ENCODE data around the gene TTC17.
A peak's percentile ranks its signal among the peaks of the same experiment; 100 is the strongest.

Gene TTC17

GRCh38 chr11:43360361-43361032 lies 1.8 kb downstream of the TTC17 start:
- intact Hi-C loops (cut with micrococcal nuclease): no loop called here
- peak overlapping the region; percentile 98 for H3K4me3 Mint-ChIP-seq
- peaks cover 24% of the 10 kb centered on the region for H3K36me3 Mint-ChIP-seq (ENCODE audit: low read depth)
- peak overlapping the region; percentile 98 for H3K27ac Mint-ChIP-seq
- peaks cover 32% of the 10 kb centered on the region for H3K4me1 Mint-ChIP-seq (ENCODE audit: low read depth)
- H3K27me3 Mint-ChIP-seq: peaks cover 2% of the 10 kb centered on the region
- no peaks in the 10 kb centered on the region for H3K9me3 Mint-ChIP-seq

GRCh38 chr11:43366677-43367076 lies 8.0 kb downstream of the TTC17 start:
- H3K4me1 Mint-ChIP-seq (ENCODE audit: low read depth): peaks cover 32% of the 10 kb centered on the region
- H3K36me3 Mint-ChIP-seq (ENCODE audit: low read depth): peaks cover 43% of the 10 kb centered on the region
- no peaks in the 10 kb centered on the region for H3K27me3 Mint-ChIP-seq
- peak overlapping the region; percentile 37 for H3K27ac Mint-ChIP-seq
- H3K4me3 Mint-ChIP-seq: no peak overlapping the region
- H3K9me3 Mint-ChIP-seq: no peaks in the 10 kb centered on the region
- intact Hi-C loops (cut with micrococcal nuclease): no loop called here

GRCh38 chr11:43367382-43368178 lies 8.9 kb downstream of the TTC17 start:
- H3K27me3 Mint-ChIP-seq: no peaks in the 10 kb centered on the region
- H3K27ac Mint-ChIP-seq: no peak overlapping the region
- H3K36me3 Mint-ChIP-seq (ENCODE audit: low read depth): peaks cover 47% of the 10 kb centered on the region
- H3K4me3 Mint-ChIP-seq: no peak overlapping the region
- no peaks in the 10 kb centered on the region for H3K9me3 Mint-ChIP-seq
- intact Hi-C loops (cut with micrococcal nuclease): no loop called here
- peaks cover 32% of the 10 kb centered on the region for H3K4me1 Mint-ChIP-seq (ENCODE audit: low read depth)

- no peak overlapping the region for H3K27ac Mint-ChIP-seq
- intact Hi-C loops (cut with micrococcal nuclease): no loop called here
- no peaks in the 10 kb centered on the region for H3K4me1 Mint-ChIP-seq (ENCODE audit: low read depth)
- H3K36me3 Mint-ChIP-seq (ENCODE audit: low read depth): peaks cover 38% of the 10 kb centered on the region
- H3K9me3 Mint-ChIP-seq: no peaks in the 10 kb centered on the region
- no peaks in the 10 kb centered on the region for H3K27me3 Mint-ChIP-seq
- no peak overlapping the region for H3K4me3 Mint-ChIP-seq
Measured at GRCh38 chr11:43376065-43376464, 17.3 kb downstream of the TTC17 start.

- intact Hi-C loops (cut with micrococcal nuclease): no loop called here
- Mint-ChIP-seq H3K27me3 (no peaks in the 10 kb centered on the region), H3K36me3 (ENCODE audit: low read depth) (peaks cover 36% of the 10 kb centered on the region)
Measured at GRCh38 chr11:43376594-43376993, 17.9 kb downstream of the TTC17 start.

GRCh38 chr11:43377389-43377788 lies 18.7 kb downstream of the TTC17 start:
- peaks cover 37% of the 10 kb centered on the region for H3K36me3 Mint-ChIP-seq (ENCODE audit: low read depth)
- H3K27me3 Mint-ChIP-seq: no peaks in the 10 kb centered on the region

More at GRCh38 chr11:43376594-43376993, 17.9 kb downstream of the TTC17 start:
- Mint-ChIP-seq H3K4me1 (ENCODE audit: low read depth) (no peaks in the 10 kb centered on the region), H3K4me3 (no peak overlapping the region), H3K9me3 (no peaks in the 10 kb centered on the region), H3K27ac (no peak overlapping the region)

GRCh38 chr11:43378897-43379296 lies 20.2 kb downstream of the TTC17 start:
- H3K27me3 Mint-ChIP-seq: no peaks in the 10 kb centered on the region
- no peak overlapping the region for H3K4me3 Mint-ChIP-seq
- H3K4me1 Mint-ChIP-seq (ENCODE audit: low read depth): no peaks in the 10 kb centered on the region
- peaks cover 45% of the 10 kb centered on the region for H3K36me3 Mint-ChIP-seq (ENCODE audit: low read depth)
- H3K27ac Mint-ChIP-seq: no peak overlapping the region
- H3K9me3 Mint-ChIP-seq: no peaks in the 10 kb centered on the region
- intact Hi-C loops (cut with micrococcal nuclease): no loop called here

More at GRCh38 chr11:43377389-43377788, 18.7 kb downstream of the TTC17 start:
- Mint-ChIP-seq H3K4me1 (ENCODE audit: low read depth) (no peaks in the 10 kb centered on the region), H3K9me3 (no peaks in the 10 kb centered on the region), H3K4me3 (no peak overlapping the region), H3K27ac (no peak overlapping the region)
- intact Hi-C loops (cut with micrococcal nuclease): no loop called here

- Mint-ChIP-seq H3K27ac (peak overlapping the region; percentile 14), H3K36me3 (ENCODE audit: low read depth) (peaks cover 54% of the 10 kb centered on the region), H3K4me1 (ENCODE audit: low read depth) (no peaks in the 10 kb centered on the region), H3K4me3 (no peak overlapping the region), H3K27me3 (no peaks in the 10 kb centered on the region), H3K9me3 (no peaks in the 10 kb centered on the region)
- intact Hi-C loops (cut with micrococcal nuclease): no loop called here
Measured at GRCh38 chr11:43381802-43382201, 23.1 kb downstream of the TTC17 start.

- no peaks in the 10 kb centered on the region for H3K4me1 Mint-ChIP-seq (ENCODE audit: low read depth)
- H3K36me3 Mint-ChIP-seq (ENCODE audit: low read depth): peaks cover 54% of the 10 kb centered on the region
- H3K9me3 Mint-ChIP-seq: no peaks in the 10 kb centered on the region
- no peak overlapping the region for H3K27ac Mint-ChIP-seq
- intact Hi-C loops (cut with micrococcal nuclease): no loop called here
- no peaks in the 10 kb centered on the region for H3K27me3 Mint-ChIP-seq
- H3K4me3 Mint-ChIP-seq: no peak overlapping the region
Measured at GRCh38 chr11:43382614-43383013, 23.9 kb downstream of the TTC17 start.

- Mint-ChIP-seq H3K36me3 (ENCODE audit: low read depth) (peaks cover 58% of the 10 kb centered on the region), H3K27me3 (no peaks in the 10 kb centered on the region), H3K4me1 (ENCODE audit: low read depth) (no peaks in the 10 kb centered on the region), H3K4me3 (no peak overlapping the region), H3K27ac (no peak overlapping the region), H3K9me3 (no peaks in the 10 kb centered on the region)
- intact Hi-C loops (cut with micrococcal nuclease): no loop called here
Measured at GRCh38 chr11:43384393-43384792, 25.7 kb downstream of the TTC17 start.

GRCh38 chr11:43392713-43393112 lies 34.0 kb downstream of the TTC17 start:
- H3K27me3 Mint-ChIP-seq: no peaks in the 10 kb centered on the region
- peaks cover 90% of the 10 kb centered on the region for H3K36me3 Mint-ChIP-seq (ENCODE audit: low read depth)
- no peak overlapping the region for H3K4me3 Mint-ChIP-seq
- no peaks in the 10 kb centered on the region for H3K4me1 Mint-ChIP-seq (ENCODE audit: low read depth)
- no peak overlapping the region for H3K27ac Mint-ChIP-seq
- no peaks in the 10 kb centered on the region for H3K9me3 Mint-ChIP-seq
- intact Hi-C loops (cut with micrococcal nuclease): no loop called here

- no peak overlapping the region for H3K4me3 Mint-ChIP-seq
- H3K27me3 Mint-ChIP-seq: no peaks in the 10 kb centered on the region
- intact Hi-C loops (cut with micrococcal nuclease): no loop called here
- H3K4me1 Mint-ChIP-seq (ENCODE audit: low read depth): no peaks in the 10 kb centered on the region
- peaks cover 98% of the 10 kb centered on the region for H3K36me3 Mint-ChIP-seq (ENCODE audit: low read depth)
- H3K27ac Mint-ChIP-seq: no peak overlapping the region
- no peaks in the 10 kb centered on the region for H3K9me3 Mint-ChIP-seq
Measured at GRCh38 chr11:43393765-43394355, 35.1 kb downstream of the TTC17 start.

GRCh38 chr11:43396617-43397016 lies 37.9 kb downstream of the TTC17 start:
- intact Hi-C loops (cut with micrococcal nuclease): no loop called here
- no peak overlapping the region for H3K27ac Mint-ChIP-seq
- no peaks in the 10 kb centered on the region for H3K9me3 Mint-ChIP-seq
- peaks cover 98% of the 10 kb centered on the region for H3K36me3 Mint-ChIP-seq (ENCODE audit: low read depth)
- H3K4me3 Mint-ChIP-seq: no peak overlapping the region
- no peaks in the 10 kb centered on the region for H3K27me3 Mint-ChIP-seq
- no peaks in the 10 kb centered on the region for H3K4me1 Mint-ChIP-seq (ENCODE audit: low read depth)

- H3K4me1 Mint-ChIP-seq (ENCODE audit: low read depth): no peaks in the 10 kb centered on the region
- H3K9me3 Mint-ChIP-seq: no peaks in the 10 kb centered on the region
- no peak overlapping the region for H3K4me3 Mint-ChIP-seq
- no peaks in the 10 kb centered on the region for H3K27me3 Mint-ChIP-seq
- intact Hi-C loops (cut with micrococcal nuclease): no loop called here
- H3K36me3 Mint-ChIP-seq (ENCODE audit: low read depth): peaks cover 98% of the 10 kb centered on the region
- H3K27ac Mint-ChIP-seq: no peak overlapping the region
Measured at GRCh38 chr11:43397251-43397650, 38.5 kb downstream of the TTC17 start.
